Kidney (tissue), 14 donors: ENCODE data around the gene WASF2. TPM values are rescaled to one million over a fixed set of nuclear protein-coding genes. Genes with fewer than 3 reads are reported as not detected.

Experiments
- DNase-seq, 5 donors: peaks; one replicate each; pipeline ENCODE4 v3.0.0-alpha.2; 2013 to 2020
- FAIRE-seq: peaks from 2 replicates; lab custom pipeline; 2012; peaks lifted over from hg19 to GRCh38; lab: Jason Lieb, UNC
- H3K27ac ChIP-seq, 2 donors: one replicate each; pipeline ENCODE4 v1.7.0; 2013; ENCODE audit warnings: low read depth in 2 of 2, low read length in 2 of 2, inconsistent platforms in 1 of 2
- H3K27me3 ChIP-seq: one replicate; pipeline ENCODE4 v1.7.1; 2013; ENCODE audit warnings: low read length, inconsistent platforms; ENCODE audit not compliant: control insufficient read depth, insufficient read depth
- H3K36me3 ChIP-seq, 3 donors: one replicate each; pipeline versions ENCODE4 v1.7.0 to v1.7.1; 2013; ENCODE audit warnings: low read length in 3 of 3, control low read depth in 1 of 3, inconsistent platforms in 1 of 3; ENCODE audit not compliant: insufficient read depth in 3 of 3, control insufficient read depth in 2 of 3
- H3K4me1 ChIP-seq, 3 donors: one replicate each; pipeline versions ENCODE4 v1.7.0 to v1.7.1; 2013; ENCODE audit warnings: low read length in 3 of 3, inconsistent platforms in 1 of 3, low read depth in 1 of 3; ENCODE audit not compliant: control insufficient read depth in 2 of 3, insufficient read depth in 2 of 3
- H3K4me3 ChIP-seq, 3 donors: one replicate each; pipeline versions ENCODE4 v1.7.0 to v1.8.1; 2013; ENCODE audit warnings: low read length in 3 of 3, control low read depth in 1 of 3, inconsistent platforms in 1 of 3
- H3K9ac ChIP-seq, 3 donors: one replicate each; pipeline versions ENCODE4 v1.7.0 to v1.7.1; 2013; ENCODE audit warnings: low read length in 3 of 3, control low read depth in 1 of 3, inconsistent platforms in 1 of 3
- H3K9me3 ChIP-seq, 3 donors: one replicate each; pipeline versions ENCODE4 v1.7.0 to v1.7.1; 2013; ENCODE audit warnings: low read length in 3 of 3, control low read depth in 1 of 3, inconsistent platforms in 1 of 3; ENCODE audit not compliant: control insufficient read depth in 2 of 3, insufficient read depth in 1 of 3
- intact Hi-C: fragments of 100-400 bp; cut with DNase I; formaldehyde crosslinking; loops from one replicate; pipeline ENCODE4 v1.11.1; 2022
- polyA plus RNA-seq: library from polyadenylated mRNA; stranded (reverse); fragments of 350-450 nt; fragmentation: Illumina TruSeq; extraction: RNeasy Lipid Tissue Mini Kit (QIAGEN cat#74804); gene quantifications from one replicate; pipeline ENCODE4 v1.2.3, GENCODE V29; 2014; ENCODE audit warnings: low read depth, low replicate concordance; ENCODE audit not compliant: insufficient read depth
- total RNA-seq: library from RNA; stranded (reverse); fragmentation: NEBNext Ultra II Directional; extraction: Animal tissue kit (Norgen Biotek cat#: 25700); gene quantifications from one replicate; pipeline ENCODE4 v1.2.1, GENCODE V29; 2021
- TF ChIP-seq, protein P1 (sequence below): IDR thresholded peaks from 3 replicates; pipeline ENCODE4 v1.5.1; 2012; ENCODE audit warnings: mild to moderate bottlenecking, moderate library complexity, borderline replicate concordance; ENCODE audit not compliant: insufficient read depth; ENCODE audit errors: extremely low read depth
- donor health status: control.
- donor health status: control.
- donor health status: control.
- donor health status: control.
- donor health status: control.
- donor health status: DM: yes; HTN: yes; CAD: no.
- donor health status: Normal renal cell carcinoma (clear cell type).

Gene WASF2
- total and polyA plus RNA-seq, 2 donors from 2014 or later: 23.9 to 159 TPM

DNA sequence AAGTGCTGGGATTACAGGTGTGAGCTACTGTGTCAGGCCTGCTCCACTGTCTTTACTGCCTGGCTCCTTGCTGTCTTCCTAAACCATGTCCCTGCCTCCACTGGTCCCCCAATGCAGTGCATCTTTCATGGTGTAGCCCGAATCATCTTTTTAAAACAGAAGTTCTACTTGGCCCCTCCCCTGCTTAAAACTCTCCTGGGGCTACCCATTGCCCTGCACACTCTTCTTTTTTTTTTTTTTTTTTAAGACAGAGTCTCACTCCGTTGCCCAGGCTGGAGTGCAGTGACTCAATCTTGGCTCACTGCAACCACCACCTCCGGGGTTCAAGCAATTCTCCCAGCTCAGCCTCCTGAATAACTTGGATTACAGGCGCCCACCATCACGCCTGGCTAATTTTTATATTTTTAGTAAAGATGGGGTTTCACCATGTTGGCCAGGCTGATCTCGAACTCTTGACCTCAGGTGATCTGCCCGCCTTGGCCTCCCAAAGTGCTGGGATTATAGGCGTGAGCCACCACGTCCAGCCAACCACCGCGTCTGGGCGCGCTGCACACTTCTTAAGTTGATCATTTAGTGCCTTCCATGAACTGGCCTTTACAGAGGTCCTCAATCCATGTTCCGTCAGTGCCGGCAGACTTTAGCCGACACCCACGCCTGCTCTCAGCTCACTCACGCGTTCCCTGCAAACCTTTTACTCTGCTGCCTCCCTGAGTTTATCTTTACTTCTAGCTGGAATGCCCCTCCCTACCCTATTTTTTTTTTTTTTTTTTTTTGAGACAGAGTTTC, 117.8 kb downstream of the WASF2 start:
- peaks cover 0 to 6% (median 5%) of the 10 kb centered on the region in 3 donors for H3K4me1 ChIP-seq
- H3K9ac ChIP-seq: no peak overlapping the region
- intact Hi-C loops: no loop called here
- H3K27ac ChIP-seq: no peak overlapping the region
- H3K27me3 ChIP-seq: no peaks in the 10 kb centered on the region
- DNase-seq (peak in 3 of 5 donors; percentile 70 to 84 (median 73)), FAIRE-seq (no peak)
- H3K4me3 ChIP-seq: no peak overlapping the region
- TF ChIP-seq, protein P1, sequence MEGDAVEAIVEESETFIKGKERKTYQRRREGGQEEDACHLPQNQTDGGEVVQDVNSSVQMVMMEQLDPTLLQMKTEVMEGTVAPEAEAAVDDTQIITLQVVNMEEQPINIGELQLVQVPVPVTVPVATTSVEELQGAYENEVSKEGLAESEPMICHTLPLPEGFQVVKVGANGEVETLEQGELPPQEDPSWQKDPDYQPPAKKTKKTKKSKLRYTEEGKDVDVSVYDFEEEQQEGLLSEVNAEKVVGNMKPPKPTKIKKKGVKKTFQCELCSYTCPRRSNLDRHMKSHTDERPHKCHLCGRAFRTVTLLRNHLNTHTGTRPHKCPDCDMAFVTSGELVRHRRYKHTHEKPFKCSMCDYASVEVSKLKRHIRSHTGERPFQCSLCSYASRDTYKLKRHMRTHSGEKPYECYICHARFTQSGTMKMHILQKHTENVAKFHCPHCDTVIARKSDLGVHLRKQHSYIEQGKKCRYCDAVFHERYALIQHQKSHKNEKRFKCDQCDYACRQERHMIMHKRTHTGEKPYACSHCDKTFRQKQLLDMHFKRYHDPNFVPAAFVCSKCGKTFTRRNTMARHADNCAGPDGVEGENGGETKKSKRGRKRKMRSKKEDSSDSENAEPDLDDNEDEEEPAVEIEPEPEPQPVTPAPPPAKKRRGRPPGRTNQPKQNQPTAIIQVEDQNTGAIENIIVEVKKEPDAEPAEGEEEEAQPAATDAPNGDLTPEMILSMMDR: no peak
- H3K36me3 ChIP-seq: no peaks in the 10 kb centered on the region
- H3K9me3 ChIP-seq: no peaks in the 10 kb centered on the region

DNA sequence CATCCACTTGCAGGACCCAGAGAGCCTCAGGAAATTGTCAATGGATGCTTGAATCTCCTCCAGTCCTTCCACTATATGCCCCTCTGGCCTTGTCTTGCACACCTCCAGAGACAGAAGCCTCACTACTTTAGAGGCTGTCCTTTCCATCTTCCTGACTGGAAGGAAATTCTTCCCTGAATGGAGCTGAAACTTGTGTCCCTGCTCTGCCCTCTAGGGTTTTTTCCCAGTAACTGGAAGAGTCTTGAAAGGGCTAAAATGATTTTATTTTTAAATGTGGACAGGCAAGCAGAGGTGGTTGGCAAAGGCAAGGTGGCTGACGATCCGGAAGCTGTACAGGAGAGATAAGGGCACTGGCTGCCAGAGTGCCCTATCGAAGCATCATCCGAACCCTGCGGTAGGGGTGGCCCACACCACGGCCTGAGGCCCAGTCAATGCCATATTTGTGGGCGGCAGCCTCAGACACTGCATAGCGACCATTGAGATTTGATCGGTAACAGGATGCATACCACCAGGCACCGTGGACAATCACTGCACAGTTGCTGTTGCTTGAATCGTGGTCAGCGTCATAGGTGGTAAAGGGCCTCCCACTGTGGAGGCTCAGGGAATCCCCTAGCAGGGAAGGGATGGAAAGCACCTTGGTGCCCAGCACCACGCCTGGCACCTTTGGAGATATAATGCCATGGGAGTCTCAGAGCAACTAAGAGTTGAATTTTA, 120.9 kb downstream of the WASF2 start:
- no peaks in the 10 kb centered on the region for H3K9me3 ChIP-seq
- H3K4me1 ChIP-seq: peaks cover 0 to 19% (median 14%) of the 10 kb centered on the region in 3 donors
- intact Hi-C loops: no loop called here
- no peak overlapping the region for H3K9ac ChIP-seq
- no peaks in the 10 kb centered on the region for H3K27me3 ChIP-seq
- no peak overlapping the region for H3K27ac ChIP-seq
- H3K4me3 ChIP-seq: no peak overlapping the region
- H3K36me3 ChIP-seq: peaks cover 0 to 4% (median 0%) of the 10 kb centered on the region in 3 donors
- FAIRE-seq (no peak), DNase-seq (no peak)
- TF ChIP-seq, protein P1: no peak

DNA sequence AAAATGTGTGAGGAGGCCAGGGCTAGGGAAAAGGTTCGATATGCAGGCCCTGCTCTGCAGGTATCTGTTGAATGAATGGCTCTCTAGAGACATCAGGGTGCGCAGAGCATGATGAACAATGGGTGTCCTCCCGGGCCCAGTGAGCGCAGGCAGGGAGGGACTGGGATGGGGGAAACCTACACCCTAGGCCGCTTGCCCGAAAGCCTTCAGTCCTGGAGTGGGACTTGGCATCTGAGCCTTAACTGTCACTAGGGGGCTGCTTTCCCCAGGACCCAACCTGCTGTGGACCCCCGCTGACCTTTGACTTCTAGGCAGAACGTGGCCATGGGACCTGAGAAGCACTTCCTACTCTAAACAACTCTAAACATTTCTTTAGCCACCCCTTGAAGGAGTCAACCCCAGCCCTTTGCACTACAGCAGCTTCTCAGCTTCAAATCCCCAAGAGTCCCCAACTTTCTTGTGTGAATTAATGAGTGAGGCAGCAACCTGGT, 122.8 kb downstream of the WASF2 start:
- Histone ChIP-seq H3K4me1 (peaks cover 0 to 19% (median 14%) of the 10 kb centered on the region in 3 donors), H3K27me3 (no peaks in the 10 kb centered on the region), H3K36me3 (peaks cover 0 to 14% (median 5%) of the 10 kb centered on the region in 3 donors), H3K27ac (peak overlapping the region; percentile 94 to 97), H3K9ac (peak overlapping the region in 2 of 3 donors; percentile 1 to 59), H3K4me3 (peak overlapping the region in 2 of 3 donors; percentile 53 to 79), H3K9me3 (no peaks in the 10 kb centered on the region)
- intact Hi-C loops: no loop called here
- no peak for DNase-seq
- TF ChIP-seq, protein P1: peak; percentile 0
- FAIRE-seq: no peak
